GM10266 (cell line): ENCODE data around the gene NAV2.

Experiments used
- DNase-seq: peaks from one replicate; pipeline ENCODE4 v3.0.0; 2012; ENCODE audit errors: extremely low spot score
- CTCF ChIP-seq: IDR thresholded peaks from 2 replicates; pipeline ENCODE4 v1.5.1; 2012; ENCODE audit warnings: mild to moderate bottlenecking, low read depth; ENCODE audit not compliant: control insufficient read depth, insufficient read depth; ENCODE audit errors: missing control alignments

The NAV2 gene

GRCh38 chr11:19938866-19939265, 226.2 kb downstream of the NAV2 start:
- TF ChIP-seq CTCF: no peak
- no peak for DNase-seq

- DNase-seq: no peak
- no peak for TF ChIP-seq CTCF
These were observed 226.8 kb downstream of the NAV2 start for GRCh38 chr11:19939415-19939929.

- TF ChIP-seq CTCF: no peak
- no peak for DNase-seq
These were observed 228.2 kb downstream of the NAV2 start for GRCh38 chr11:19940831-19941230.

GRCh38 chr11:19946681-19947080, 234.0 kb downstream of the NAV2 start:
- no peak for DNase-seq
- TF ChIP-seq CTCF: no peak

GRCh38 chr11:19947537-19948114, 235.0 kb downstream of the NAV2 start:
- TF ChIP-seq CTCF: no peak
- DNase-seq: no peak

- no peak for DNase-seq
- TF ChIP-seq CTCF: no peak
These were observed 237.0 kb downstream of the NAV2 start for GRCh38 chr11:19949606-19950005.

- peak; percentile 34 for DNase-seq
- TF ChIP-seq CTCF: peak; percentile 47
These were observed 239.0 kb downstream of the NAV2 start for GRCh38 chr11:19951558-19952115.
